ES-I3 (cell line): ENCODE data around the gene HOXB3.
A peak's percentile ranks its signal among the peaks of the same experiment; 100 is the strongest.

ENCODE experiments used
- H3K36me3 ChIP-seq: 2 replicates; pipeline ENCODE4 v1.6.1; 2013; ENCODE audit warnings: mild to moderate bottlenecking, low read length, control low read depth, moderate library complexity; ENCODE audit not compliant: insufficient read depth
- H3K4me1 ChIP-seq: 2 replicates; pipeline ENCODE4 v1.6.1; 2013; ENCODE audit warnings: mild to moderate bottlenecking, control low read depth, low read length; ENCODE audit not compliant: insufficient read depth
- H3K9ac ChIP-seq: 2 replicates; pipeline ENCODE4 v1.6.1; 2013; ENCODE audit warnings: low read depth, mild to moderate bottlenecking, low read length, moderate library complexity
- H3K9me3 ChIP-seq: 2 replicates; pipeline ENCODE4 v1.6.1; 2013; ENCODE audit warnings: mild to moderate bottlenecking, low read length, moderate library complexity; ENCODE audit not compliant: control insufficient read depth, insufficient read depth

HOXB3 gene

GRCh38 chr17:48569240-48569582, 20.8 kb downstream of the HOXB3 start:
- Histone ChIP-seq H3K9ac (no peak overlapping the region), H3K9me3 (no peaks in the 10 kb centered on the region; the same call in none of the 2 replicates), H3K36me3 (no peaks in the 10 kb centered on the region), H3K4me1 (peaks cover 25% of the 10 kb centered on the region)

DNA sequence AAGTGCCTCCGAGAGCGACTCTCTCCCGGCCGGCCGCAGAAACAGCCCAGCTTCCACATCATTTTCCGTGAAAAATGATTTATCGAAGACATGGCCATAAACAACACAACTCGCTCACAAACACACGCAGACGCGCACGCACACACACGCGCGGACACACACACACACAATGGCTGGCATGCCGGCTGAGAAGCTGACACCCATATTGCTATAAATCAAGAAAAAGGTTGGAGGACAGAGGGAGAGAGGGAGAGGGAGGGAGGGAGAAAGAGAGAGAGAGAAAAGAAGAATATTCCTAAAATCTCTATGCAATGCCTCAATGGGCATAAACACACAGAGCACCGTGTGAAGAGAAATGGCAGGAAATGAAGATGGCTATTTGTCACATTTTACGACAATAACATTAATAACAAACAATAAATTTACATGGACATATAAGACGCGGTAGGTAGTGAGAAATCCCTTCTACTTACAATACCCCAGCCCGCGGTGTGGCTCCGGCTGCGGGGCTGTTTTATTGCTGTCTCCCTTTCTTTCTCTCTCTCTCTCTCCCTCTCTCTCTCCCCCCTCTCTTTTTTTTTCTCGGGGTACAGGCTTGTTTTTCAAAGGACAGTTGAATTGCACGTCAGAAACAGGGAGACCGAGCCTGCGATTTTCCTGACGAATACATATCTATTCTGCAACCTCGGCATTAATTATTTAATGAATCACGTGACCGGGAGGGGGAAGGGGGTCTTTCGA, 21.4 kb downstream of the HOXB3 start:
- H3K4me1 ChIP-seq = peaks cover 21% of the 10 kb centered on the region
- H3K36me3 ChIP-seq = no peaks in the 10 kb centered on the region
- H3K9me3 ChIP-seq = no peaks in the 10 kb centered on the region; the same call in none of the 2 replicates
- H3K9ac ChIP-seq = no peak overlapping the region; the same call in 1 of the 2 replicates

GRCh38 chr17:48567646-48568354, 22.2 kb downstream of the HOXB3 start:
- no peaks in the 10 kb centered on the region; the same call in none of the 2 replicates for H3K9me3 ChIP-seq
- peaks cover 21% of the 10 kb centered on the region for H3K4me1 ChIP-seq
- no peaks in the 10 kb centered on the region for H3K36me3 ChIP-seq
- H3K9ac ChIP-seq = no peak overlapping the region

- H3K4me1 ChIP-seq = peaks cover 21% of the 10 kb centered on the region
- H3K36me3 ChIP-seq = no peaks in the 10 kb centered on the region
- H3K9ac ChIP-seq = no peak overlapping the region
- no peaks in the 10 kb centered on the region; the same call in none of the 2 replicates for H3K9me3 ChIP-seq
Observed at GRCh38 chr17:48567209-48567608, 22.8 kb downstream of the HOXB3 start.

DNA sequence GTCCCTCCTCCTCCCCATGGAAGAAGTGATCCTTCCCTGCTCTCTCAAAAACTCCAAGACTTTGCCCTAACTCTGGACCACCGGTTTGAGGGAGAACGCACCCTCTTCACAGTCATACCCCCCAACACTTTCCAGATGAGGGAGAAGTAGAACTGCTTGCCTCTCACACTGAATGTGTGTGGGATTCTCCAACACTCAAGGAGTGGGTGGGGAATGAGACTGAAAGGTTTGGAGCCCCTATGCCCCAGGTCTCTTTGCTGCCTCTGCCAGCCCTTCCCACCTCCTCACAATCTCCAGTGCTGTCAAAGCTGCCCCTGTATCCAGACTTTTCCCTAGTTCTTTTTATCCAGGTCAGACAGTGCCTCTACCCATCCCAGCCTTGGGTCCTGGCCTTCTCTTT, 23.3 kb downstream of the HOXB3 start:
- Histone ChIP-seq H3K4me1 (peaks cover 21% of the 10 kb centered on the region), H3K36me3 (no peaks in the 10 kb centered on the region), H3K9me3 (no peaks in the 10 kb centered on the region; the same call in none of the 2 replicates), H3K9ac (no peak overlapping the region)

GRCh38 chr17:48565925-48566710, 23.9 kb downstream of the HOXB3 start:
- H3K36me3 ChIP-seq = no peaks in the 10 kb centered on the region
- H3K4me1 ChIP-seq = peaks cover 21% of the 10 kb centered on the region
- H3K9ac ChIP-seq = no peak overlapping the region
- H3K9me3 ChIP-seq = no peaks in the 10 kb centered on the region; the same call in none of the 2 replicates

DNA sequence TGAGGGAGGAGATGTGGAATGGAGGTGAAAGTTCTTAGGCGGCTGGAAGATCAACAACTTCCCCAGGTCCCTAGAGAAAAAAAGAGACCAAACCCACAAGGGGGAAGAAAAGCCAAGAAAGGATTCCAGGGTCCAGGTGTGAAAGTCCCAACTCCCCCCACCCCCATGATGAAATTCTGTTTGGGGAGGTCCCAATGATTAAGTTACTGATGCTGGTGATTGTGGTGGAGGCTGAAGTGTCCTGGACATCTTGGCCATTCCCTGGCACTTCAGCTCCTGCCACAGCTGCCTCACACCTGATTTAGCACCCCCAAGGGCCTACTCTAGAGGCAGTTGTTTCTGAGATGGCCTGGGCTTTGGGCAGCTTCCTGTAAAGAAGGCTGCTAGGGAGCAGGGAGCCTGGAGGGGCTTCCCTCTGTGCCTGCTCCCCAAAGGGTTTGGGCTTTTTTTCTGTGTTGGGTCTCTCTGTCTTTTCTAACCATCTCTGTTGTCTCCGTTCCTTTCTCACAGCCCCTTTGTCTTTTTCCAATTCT, 25.0 kb downstream of the HOXB3 start:
- Histone ChIP-seq H3K9ac (peak overlapping the region; percentile 11; the same call in 1 of the 2 replicates), H3K9me3 (no peaks in the 10 kb centered on the region; the same call in none of the 2 replicates), H3K36me3 (no peaks in the 10 kb centered on the region), H3K4me1 (peaks cover 11% of the 10 kb centered on the region)

DNA sequence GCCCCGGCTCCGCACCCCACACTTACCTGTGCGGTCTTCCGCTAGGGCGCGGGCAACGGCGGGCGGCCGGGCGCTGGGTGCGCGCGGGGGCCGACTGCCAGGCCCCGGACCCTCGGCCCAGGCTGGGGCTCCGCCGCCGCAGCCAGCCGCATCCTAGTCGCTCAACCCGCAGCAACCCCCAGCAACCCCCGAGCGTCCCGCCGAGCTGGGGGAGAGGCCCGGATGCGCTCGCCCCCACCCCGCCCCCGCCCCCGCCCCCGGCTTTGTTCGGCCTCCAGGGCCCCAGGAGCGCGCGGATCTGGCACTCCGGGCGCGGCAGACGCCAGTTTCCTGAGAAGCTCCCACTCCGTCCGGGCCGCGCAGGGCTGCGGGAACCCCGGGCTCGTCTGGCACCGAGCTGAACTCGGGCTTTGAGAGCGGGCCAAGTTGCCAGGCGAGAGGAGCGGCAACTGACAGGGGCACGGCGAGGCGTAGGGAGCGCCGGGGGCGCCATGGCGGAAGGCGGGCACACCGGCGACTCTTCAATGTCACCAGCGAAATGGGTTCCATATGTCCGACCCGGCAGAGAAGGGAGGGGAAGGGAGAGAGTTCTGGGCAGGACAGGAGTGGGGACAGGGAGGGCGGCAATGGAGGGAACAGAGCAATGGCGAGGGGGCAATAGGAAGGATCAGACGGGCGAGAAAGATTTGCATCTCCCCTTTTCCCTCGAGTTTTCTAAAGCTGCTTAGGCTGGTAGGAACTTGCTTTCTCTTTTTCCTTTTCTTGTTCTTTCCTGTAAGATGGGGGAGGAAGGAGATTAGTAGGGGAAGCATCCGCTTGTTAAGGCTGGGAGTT, 25.6 kb downstream of the HOXB3 start:
- Histone ChIP-seq H3K36me3 (no peaks in the 10 kb centered on the region), H3K4me1 (peaks cover 13% of the 10 kb centered on the region), H3K9ac (peak overlapping the region; percentile 11; the same call in 1 of the 2 replicates), H3K9me3 (no peaks in the 10 kb centered on the region; the same call in none of the 2 replicates)

- H3K36me3 ChIP-seq = no peaks in the 10 kb centered on the region
- peaks cover 15% of the 10 kb centered on the region for H3K4me1 ChIP-seq
- H3K9me3 ChIP-seq = no peaks in the 10 kb centered on the region; the same call in none of the 2 replicates
- H3K9ac ChIP-seq = no peak overlapping the region
Observed at GRCh38 chr17:48563867-48564187, 26.2 kb downstream of the HOXB3 start.

- no peaks in the 10 kb centered on the region for H3K36me3 ChIP-seq
- H3K9me3 ChIP-seq = no peaks in the 10 kb centered on the region; the same call in none of the 2 replicates
- peaks cover 15% of the 10 kb centered on the region for H3K4me1 ChIP-seq
- H3K9ac ChIP-seq = no peak overlapping the region
Observed at GRCh38 chr17:48563385-48563838, 26.6 kb downstream of the HOXB3 start.

DNA sequence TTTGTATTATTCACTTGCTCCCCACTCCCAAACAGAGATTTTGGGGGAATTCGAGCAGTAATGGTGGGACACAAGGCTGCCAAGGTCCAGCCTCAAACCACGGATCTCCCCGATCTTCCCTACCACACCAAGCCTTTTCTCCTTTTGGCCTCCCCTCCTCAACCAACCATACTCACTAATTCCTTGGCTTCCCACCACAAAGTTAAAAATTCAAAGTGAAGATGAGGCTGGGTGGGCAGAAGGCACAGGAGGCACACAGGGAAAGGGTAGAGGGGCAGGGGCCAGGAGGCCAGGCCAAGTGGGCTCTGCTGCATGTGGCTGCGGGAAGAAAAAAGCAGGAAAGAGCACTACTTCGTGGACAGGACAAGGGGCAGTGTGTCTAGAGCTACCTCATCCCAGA, 27.1 kb downstream of the HOXB3 start:
- Histone ChIP-seq H3K4me1 (peaks cover 12% of the 10 kb centered on the region), H3K9me3 (no peaks in the 10 kb centered on the region; the same call in none of the 2 replicates), H3K36me3 (no peaks in the 10 kb centered on the region), H3K9ac (no peak overlapping the region)

DNA sequence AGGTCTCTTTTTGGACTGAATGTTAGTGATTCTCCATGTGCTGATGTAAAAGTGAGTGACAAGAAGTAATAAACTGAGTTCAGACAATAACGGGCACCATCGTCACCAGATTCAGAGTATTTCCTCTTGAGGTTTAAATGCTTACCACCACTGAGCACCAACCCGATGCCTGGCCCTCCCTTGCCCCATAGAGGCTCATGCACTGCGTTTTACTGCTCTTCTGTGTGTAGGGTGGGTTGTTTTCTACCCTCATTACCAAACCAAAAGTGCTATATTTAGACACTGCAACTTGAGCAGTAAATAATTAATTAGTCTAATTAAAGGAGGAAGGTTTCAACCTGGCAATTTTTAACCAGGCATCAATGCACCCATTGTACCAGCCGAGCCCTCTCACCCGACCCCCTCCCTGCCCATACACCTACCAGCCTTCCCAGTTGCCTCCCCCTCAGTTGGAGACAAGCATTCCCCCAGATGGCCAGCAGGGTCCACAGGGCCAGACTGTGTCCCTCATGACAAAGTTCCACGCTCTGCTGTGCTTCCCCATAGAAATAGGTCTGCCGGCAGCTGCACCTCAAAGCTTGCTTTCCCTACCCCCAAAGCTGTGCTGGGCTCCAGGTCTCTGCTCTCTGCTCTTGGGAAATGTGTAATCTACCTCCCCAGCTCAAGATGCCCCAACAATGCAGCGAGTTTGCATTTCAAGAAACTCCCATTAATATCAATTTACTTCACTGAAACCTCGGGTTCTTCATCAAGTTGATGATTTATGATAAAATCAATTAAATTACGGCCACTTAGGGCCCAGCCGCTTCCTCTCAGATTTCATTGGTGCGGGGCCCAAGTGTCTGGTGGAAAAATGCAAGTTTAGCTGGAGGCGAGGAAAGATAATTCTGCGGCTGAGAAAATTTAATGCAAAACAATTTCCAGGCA, 27.9 kb downstream of the HOXB3 start:
- Histone ChIP-seq H3K4me1 (peaks cover 8% of the 10 kb centered on the region), H3K9me3 (no peaks in the 10 kb centered on the region; the same call in 1 of the 2 replicates), H3K36me3 (no peaks in the 10 kb centered on the region), H3K9ac (no peak overlapping the region)
